ENCODE results near the gene FAM107B.
A peak's percentile ranks its signal among the peaks of the same experiment; 100 is the strongest.

The FAM107B gene

DNA sequence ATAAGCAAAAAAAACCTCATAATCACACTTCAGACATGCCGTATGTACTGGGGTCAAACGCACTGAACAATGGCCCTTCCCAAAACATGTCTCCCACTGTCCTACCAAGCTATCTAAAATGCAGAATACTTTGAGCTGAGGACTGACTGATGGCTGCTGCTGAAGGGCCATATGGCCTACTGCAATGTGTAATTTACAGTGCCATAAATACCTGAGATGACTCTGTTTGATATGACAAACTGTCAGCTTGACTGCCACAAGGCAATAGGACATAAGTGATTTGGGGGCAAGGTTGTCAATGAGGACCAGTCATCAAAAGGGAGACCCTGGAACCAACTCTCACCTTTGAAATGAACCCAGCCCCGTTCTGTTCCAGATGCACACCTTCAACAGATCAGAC, 256.5 kb downstream of the FAM107B start:
- TF ChIP-seq, protein P1, sequence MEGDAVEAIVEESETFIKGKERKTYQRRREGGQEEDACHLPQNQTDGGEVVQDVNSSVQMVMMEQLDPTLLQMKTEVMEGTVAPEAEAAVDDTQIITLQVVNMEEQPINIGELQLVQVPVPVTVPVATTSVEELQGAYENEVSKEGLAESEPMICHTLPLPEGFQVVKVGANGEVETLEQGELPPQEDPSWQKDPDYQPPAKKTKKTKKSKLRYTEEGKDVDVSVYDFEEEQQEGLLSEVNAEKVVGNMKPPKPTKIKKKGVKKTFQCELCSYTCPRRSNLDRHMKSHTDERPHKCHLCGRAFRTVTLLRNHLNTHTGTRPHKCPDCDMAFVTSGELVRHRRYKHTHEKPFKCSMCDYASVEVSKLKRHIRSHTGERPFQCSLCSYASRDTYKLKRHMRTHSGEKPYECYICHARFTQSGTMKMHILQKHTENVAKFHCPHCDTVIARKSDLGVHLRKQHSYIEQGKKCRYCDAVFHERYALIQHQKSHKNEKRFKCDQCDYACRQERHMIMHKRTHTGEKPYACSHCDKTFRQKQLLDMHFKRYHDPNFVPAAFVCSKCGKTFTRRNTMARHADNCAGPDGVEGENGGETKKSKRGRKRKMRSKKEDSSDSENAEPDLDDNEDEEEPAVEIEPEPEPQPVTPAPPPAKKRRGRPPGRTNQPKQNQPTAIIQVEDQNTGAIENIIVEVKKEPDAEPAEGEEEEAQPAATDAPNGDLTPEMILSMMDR (IDR thresholded peaks at IDR 0.05), result no peak
- Histone ChIP-seq H3K27ac (peak overlapping the region; percentile 27), H3K27me3 (no peaks in the 10 kb centered on the region), H3K4me1 (ENCODE audit: control insufficient read depth in 1 of 2, insufficient read depth in 1 of 2, low read depth in 1 of 2, low read length in 1 of 2) (peaks cover under 1% of the 10 kb centered on the region in 2 experiments), H3K36me3 (peaks cover 46% of the 10 kb centered on the region), H3K4me3 (ENCODE audit: low read depth in 1 of 2, low read length in 1 of 2) (no peak overlapping the region), H3K9me3 (no peaks in the 10 kb centered on the region)

DNA sequence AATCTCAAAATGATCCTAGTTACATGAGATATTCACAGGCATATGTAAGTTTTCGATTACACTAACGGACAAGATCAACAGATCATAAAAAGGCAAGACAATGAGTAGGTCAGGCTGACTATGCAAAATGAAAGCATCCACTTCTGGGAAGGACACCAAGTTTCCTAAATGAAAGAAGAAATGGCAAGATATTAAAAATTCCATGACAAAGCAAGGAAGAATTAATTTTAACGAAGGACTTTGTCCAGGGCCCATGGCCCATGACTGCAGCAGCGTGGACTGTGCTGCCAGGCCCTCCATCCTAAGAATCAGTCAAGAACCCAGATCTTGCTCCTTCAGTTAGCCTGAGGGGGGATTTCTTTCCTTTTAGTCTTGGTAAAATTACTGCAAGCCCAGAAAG, 261.6 kb downstream of the FAM107B start:
- Histone ChIP-seq H3K4me1 (ENCODE audit: control insufficient read depth in 1 of 2, insufficient read depth in 1 of 2, low read depth in 1 of 2, low read length in 1 of 2) (no peaks in the 10 kb centered on the region), H3K36me3 (peaks cover 42% of the 10 kb centered on the region), H3K4me3 (ENCODE audit: low read depth in 1 of 2, low read length in 1 of 2) (no peak overlapping the region), H3K27ac (no peak overlapping the region), H3K27me3 (no peaks in the 10 kb centered on the region), H3K9me3 (no peaks in the 10 kb centered on the region)
- TF ChIP-seq, protein P1 (IDR thresholded peaks at IDR 0.05), result no peak

DNA sequence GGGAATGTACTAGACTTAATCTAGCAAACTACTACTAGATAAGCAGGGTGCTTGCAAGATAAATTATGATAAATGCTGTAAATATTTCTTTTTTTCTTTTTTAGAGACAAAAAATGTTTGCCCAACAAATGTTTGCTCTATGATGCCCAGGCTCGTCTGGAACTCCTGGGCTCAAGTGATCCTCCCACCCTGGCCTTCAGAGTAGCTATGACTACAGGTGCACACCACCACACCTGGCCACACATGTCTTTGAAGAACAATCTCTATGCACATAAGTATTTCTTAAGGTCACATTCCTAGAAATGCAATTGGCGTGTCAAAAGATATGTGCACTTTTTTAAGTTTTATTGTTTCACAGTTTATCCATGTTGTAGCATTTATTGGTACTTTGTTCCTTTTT, 264.4 kb downstream of the FAM107B start:
- H3K27ac ChIP-seq, result no peak overlapping the region
- TF ChIP-seq, protein P1 (IDR thresholded peaks at IDR 0.05), result no peak
- H3K9me3 ChIP-seq, result no peaks in the 10 kb centered on the region
- peaks cover 31% of the 10 kb centered on the region for H3K36me3 ChIP-seq
- no peaks in the 10 kb centered on the region for H3K4me1 ChIP-seq (ENCODE audit: control insufficient read depth in 1 of 2, insufficient read depth in 1 of 2, low read depth in 1 of 2, low read length in 1 of 2)
- no peak overlapping the region for H3K4me3 ChIP-seq (ENCODE audit: low read depth in 1 of 2, low read length in 1 of 2)
- no peaks in the 10 kb centered on the region for H3K27me3 ChIP-seq

DNA sequence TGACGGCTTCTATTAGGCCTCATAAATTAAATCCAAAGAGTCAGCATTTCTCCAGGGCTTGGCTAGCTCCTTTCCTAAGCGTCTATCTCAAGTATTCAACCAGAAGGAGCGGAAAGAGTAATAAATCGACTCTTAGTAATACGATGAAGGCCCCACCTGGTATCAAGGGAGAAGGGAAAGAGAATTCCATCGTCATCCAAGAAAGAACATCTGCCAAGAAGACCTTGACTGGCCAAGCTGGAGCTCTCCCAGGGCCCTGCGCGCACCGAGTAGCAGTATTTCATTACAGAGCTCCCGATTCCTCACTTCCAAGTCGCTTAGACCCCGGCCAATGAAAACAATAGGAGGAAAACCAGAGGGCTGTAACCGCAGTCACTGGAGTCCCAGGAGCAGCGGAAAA, 266.0 kb downstream of the FAM107B start:
- Histone ChIP-seq H3K36me3 (peaks cover 31% of the 10 kb centered on the region), H3K9me3 (no peaks in the 10 kb centered on the region), H3K27ac (no peak overlapping the region), H3K27me3 (no peaks in the 10 kb centered on the region), H3K4me1 (ENCODE audit: control insufficient read depth in 1 of 2, insufficient read depth in 1 of 2, low read depth in 1 of 2, low read length in 1 of 2) (no peaks in the 10 kb centered on the region), H3K4me3 (ENCODE audit: low read depth in 1 of 2, low read length in 1 of 2) (no peak overlapping the region)
- TF ChIP-seq, protein P1 (IDR thresholded peaks at IDR 0.05), result no peak

DNA sequence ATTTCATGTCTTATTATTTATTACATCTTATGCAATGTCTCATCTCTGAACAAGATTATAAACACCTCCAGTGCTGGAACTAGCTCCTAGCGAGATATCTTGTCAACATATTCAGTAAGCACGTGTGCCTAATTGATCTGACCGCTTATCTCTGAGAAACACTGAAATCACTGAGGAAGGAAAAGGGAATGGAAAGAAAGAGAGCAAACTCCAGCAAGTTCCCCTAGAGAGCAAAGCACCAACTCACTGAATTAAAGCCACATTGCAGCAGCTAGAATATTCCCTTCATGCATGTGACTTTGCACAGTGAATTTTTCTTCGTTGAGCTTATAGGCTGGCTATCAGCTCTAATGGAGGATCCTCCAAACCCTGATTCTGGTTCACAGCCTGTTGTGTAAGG, 266.9 kb downstream of the FAM107B start:
- no peaks in the 10 kb centered on the region for H3K9me3 ChIP-seq
- H3K27ac ChIP-seq, result no peak overlapping the region
- no peaks in the 10 kb centered on the region for H3K27me3 ChIP-seq
- TF ChIP-seq, protein P1 (IDR thresholded peaks at IDR 0.05), result no peak
- no peaks in the 10 kb centered on the region for H3K4me1 ChIP-seq (ENCODE audit: control insufficient read depth in 1 of 2, insufficient read depth in 1 of 2, low read depth in 1 of 2, low read length in 1 of 2)
- H3K4me3 ChIP-seq (ENCODE audit: low read depth in 1 of 2, low read length in 1 of 2), result no peak overlapping the region
- peaks cover 31% of the 10 kb centered on the region for H3K36me3 ChIP-seq

DNA sequence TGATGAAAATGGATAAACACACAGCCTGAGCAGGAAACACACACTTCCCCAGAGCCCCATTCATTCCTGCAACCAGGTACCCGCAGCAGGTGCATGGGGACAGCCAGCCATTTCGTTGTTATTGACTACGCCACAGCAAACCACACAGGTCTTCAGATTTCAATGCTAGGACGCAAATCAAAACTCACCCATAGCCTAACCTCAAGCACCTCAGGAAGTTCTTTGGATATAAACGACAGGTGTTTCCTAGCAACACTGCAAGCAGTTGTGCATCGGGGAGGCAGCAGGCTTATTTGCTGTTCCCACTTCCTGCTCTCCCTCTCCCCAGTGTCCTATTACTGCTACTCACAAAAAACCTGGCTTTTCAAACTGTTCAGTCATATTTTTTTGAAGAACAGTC, 267.5 kb downstream of the FAM107B start:
- Histone ChIP-seq H3K27me3 (no peaks in the 10 kb centered on the region), H3K36me3 (peaks cover 31% of the 10 kb centered on the region), H3K27ac (no peak overlapping the region), H3K9me3 (no peaks in the 10 kb centered on the region), H3K4me3 (ENCODE audit: low read depth in 1 of 2, low read length in 1 of 2) (no peak overlapping the region), H3K4me1 (ENCODE audit: control insufficient read depth in 1 of 2, insufficient read depth in 1 of 2, low read depth in 1 of 2, low read length in 1 of 2) (no peaks in the 10 kb centered on the region)
- TF ChIP-seq, protein P1 (IDR thresholded peaks at IDR 0.05), result no peak
